Kidney (tissue), 14 donors: ENCODE data around the gene WIPF1. TPM values are rescaled to one million over a fixed set of nuclear protein-coding genes. Genes with fewer than 3 reads are reported as not detected.

Source experiments
- DNase-seq, 5 donors: peaks; one replicate each; pipeline ENCODE4 v3.0.0-alpha.2; 2013 to 2020
- FAIRE-seq: peaks from 2 replicates; lab custom pipeline; 2012; peaks lifted over from hg19 to GRCh38; lab: Jason Lieb, UNC
- H3K27ac ChIP-seq, 2 donors: one replicate each; pipeline ENCODE4 v1.7.0; 2013; ENCODE audit warnings: low read depth in 2 of 2, low read length in 2 of 2, inconsistent platforms in 1 of 2
- H3K27me3 ChIP-seq: one replicate; pipeline ENCODE4 v1.7.1; 2013; ENCODE audit warnings: low read length, inconsistent platforms; ENCODE audit not compliant: control insufficient read depth, insufficient read depth
- H3K36me3 ChIP-seq, 3 donors: one replicate each; pipeline versions ENCODE4 v1.7.0 to v1.7.1; 2013; ENCODE audit warnings: low read length in 3 of 3, control low read depth in 1 of 3, inconsistent platforms in 1 of 3; ENCODE audit not compliant: insufficient read depth in 3 of 3, control insufficient read depth in 2 of 3
- H3K4me1 ChIP-seq, 3 donors: one replicate each; pipeline versions ENCODE4 v1.7.0 to v1.7.1; 2013; ENCODE audit warnings: low read length in 3 of 3, inconsistent platforms in 1 of 3, low read depth in 1 of 3; ENCODE audit not compliant: control insufficient read depth in 2 of 3, insufficient read depth in 2 of 3
- H3K4me3 ChIP-seq, 3 donors: one replicate each; pipeline versions ENCODE4 v1.7.0 to v1.8.1; 2013; ENCODE audit warnings: low read length in 3 of 3, control low read depth in 1 of 3, inconsistent platforms in 1 of 3
- H3K9ac ChIP-seq, 3 donors: one replicate each; pipeline versions ENCODE4 v1.7.0 to v1.7.1; 2013; ENCODE audit warnings: low read length in 3 of 3, control low read depth in 1 of 3, inconsistent platforms in 1 of 3
- H3K9me3 ChIP-seq, 3 donors: one replicate each; pipeline versions ENCODE4 v1.7.0 to v1.7.1; 2013; ENCODE audit warnings: low read length in 3 of 3, control low read depth in 1 of 3, inconsistent platforms in 1 of 3; ENCODE audit not compliant: control insufficient read depth in 2 of 3, insufficient read depth in 1 of 3
- intact Hi-C: fragments of 100-400 bp; cut with DNase I; formaldehyde crosslinking; loops from one replicate; pipeline ENCODE4 v1.11.1; 2022
- polyA plus RNA-seq: library from polyadenylated mRNA; stranded (reverse); fragments of 350-450 nt; fragmentation: Illumina TruSeq; extraction: RNeasy Lipid Tissue Mini Kit (QIAGEN cat#74804); gene quantifications from one replicate; pipeline ENCODE4 v1.2.3, GENCODE V29; 2014; ENCODE audit warnings: low read depth, low replicate concordance; ENCODE audit not compliant: insufficient read depth
- total RNA-seq: library from RNA; stranded (reverse); fragmentation: NEBNext Ultra II Directional; extraction: Animal tissue kit (Norgen Biotek cat#: 25700); gene quantifications from one replicate; pipeline ENCODE4 v1.2.1, GENCODE V29; 2021
- TF ChIP-seq, protein P1 (sequence below): IDR thresholded peaks from 3 replicates; pipeline ENCODE4 v1.5.1; 2012; ENCODE audit warnings: mild to moderate bottlenecking, moderate library complexity, borderline replicate concordance; ENCODE audit not compliant: insufficient read depth; ENCODE audit errors: extremely low read depth
- donor health status: control.
- donor health status: control.
- donor health status: control.
- donor health status: control.
- donor health status: control.
- donor health status: DM: yes; HTN: yes; CAD: no.
- donor health status: Normal renal cell carcinoma (clear cell type).

WIPF1 gene
- total and polyA plus RNA-seq, 2 donors from 2014 or later, result 11.7 to 55.0 TPM

DNA sequence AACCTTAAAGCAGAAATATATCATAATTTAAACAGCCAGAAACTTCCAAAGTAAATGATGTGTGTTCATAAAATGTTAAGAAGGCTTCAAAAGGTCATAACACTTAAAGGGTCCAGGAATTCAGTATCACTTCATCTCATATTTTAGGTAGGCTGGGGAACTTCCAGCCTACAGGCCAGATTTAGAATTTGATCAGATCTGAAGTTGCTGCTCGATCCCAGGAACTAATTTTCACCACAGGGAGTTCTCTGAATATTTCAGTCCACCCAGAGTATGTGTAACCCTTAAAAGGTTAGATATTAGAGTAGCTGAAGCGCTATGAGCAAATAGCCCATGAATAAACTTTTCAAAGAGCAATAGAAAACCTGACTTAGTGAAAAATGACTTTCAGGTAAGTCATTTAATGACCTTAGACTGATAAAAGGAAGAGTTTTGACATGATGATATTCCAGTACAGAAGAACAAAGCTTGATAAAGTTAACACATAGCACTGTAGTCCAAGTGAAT, 1.7 kb downstream of the WIPF1 start:
- FAIRE-seq (no peak), DNase-seq (no peak)
- TF ChIP-seq, protein P1, sequence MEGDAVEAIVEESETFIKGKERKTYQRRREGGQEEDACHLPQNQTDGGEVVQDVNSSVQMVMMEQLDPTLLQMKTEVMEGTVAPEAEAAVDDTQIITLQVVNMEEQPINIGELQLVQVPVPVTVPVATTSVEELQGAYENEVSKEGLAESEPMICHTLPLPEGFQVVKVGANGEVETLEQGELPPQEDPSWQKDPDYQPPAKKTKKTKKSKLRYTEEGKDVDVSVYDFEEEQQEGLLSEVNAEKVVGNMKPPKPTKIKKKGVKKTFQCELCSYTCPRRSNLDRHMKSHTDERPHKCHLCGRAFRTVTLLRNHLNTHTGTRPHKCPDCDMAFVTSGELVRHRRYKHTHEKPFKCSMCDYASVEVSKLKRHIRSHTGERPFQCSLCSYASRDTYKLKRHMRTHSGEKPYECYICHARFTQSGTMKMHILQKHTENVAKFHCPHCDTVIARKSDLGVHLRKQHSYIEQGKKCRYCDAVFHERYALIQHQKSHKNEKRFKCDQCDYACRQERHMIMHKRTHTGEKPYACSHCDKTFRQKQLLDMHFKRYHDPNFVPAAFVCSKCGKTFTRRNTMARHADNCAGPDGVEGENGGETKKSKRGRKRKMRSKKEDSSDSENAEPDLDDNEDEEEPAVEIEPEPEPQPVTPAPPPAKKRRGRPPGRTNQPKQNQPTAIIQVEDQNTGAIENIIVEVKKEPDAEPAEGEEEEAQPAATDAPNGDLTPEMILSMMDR, result no peak
- Histone ChIP-seq H3K4me3 (no peak overlapping the region), H3K27ac (peak overlapping the region in 1 of 2 donors; percentile 5), H3K36me3 (no peaks in the 10 kb centered on the region), H3K9ac (no peak overlapping the region), H3K27me3 (no peaks in the 10 kb centered on the region), H3K4me1 (no peaks in the 10 kb centered on the region), H3K9me3 (no peaks in the 10 kb centered on the region)
- intact Hi-C loops, result no loop called here

DNA sequence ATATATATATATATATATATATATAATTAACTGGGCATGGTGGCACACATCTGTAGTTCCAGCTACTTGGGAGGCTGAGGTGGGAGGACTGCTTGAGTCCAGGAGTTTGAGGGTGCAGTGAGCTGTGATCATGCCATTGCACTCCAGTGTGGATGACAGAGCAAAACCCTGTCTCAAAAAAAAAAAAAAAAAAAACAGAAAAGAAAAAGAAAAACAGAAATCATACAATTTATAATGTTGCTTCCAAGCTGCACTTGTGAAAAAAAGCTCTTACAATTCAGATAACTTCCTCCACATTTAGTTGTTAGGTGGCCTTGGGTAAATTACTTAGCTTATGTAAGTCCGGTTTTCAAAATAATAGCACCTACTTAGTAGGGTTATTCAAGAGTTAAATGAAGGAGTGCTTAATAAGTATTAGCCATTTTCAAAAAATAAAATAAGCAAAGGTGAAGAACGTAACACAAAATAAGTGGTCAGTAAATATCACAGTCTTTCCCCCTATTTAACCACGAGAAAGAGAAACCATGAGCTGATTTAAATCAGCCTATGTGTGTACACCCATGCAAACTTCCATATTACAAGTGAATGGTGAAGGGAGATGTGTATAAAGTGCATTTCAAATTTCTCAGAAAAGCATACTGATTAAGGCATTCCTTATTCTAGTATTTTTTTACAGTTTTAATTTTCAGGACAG, 2.3 kb downstream of the WIPF1 start:
- intact Hi-C loops, result no loop called here
- H3K36me3 ChIP-seq, result no peaks in the 10 kb centered on the region
- H3K27ac ChIP-seq, result no peak overlapping the region
- no peak for DNase-seq
- H3K27me3 ChIP-seq, result no peaks in the 10 kb centered on the region
- FAIRE-seq, result no peak
- no peaks in the 10 kb centered on the region for H3K4me1 ChIP-seq
- TF ChIP-seq, protein P1, result no peak
- H3K4me3 ChIP-seq, result no peak overlapping the region
- H3K9ac ChIP-seq, result no peak overlapping the region
- H3K9me3 ChIP-seq, result no peaks in the 10 kb centered on the region

DNA sequence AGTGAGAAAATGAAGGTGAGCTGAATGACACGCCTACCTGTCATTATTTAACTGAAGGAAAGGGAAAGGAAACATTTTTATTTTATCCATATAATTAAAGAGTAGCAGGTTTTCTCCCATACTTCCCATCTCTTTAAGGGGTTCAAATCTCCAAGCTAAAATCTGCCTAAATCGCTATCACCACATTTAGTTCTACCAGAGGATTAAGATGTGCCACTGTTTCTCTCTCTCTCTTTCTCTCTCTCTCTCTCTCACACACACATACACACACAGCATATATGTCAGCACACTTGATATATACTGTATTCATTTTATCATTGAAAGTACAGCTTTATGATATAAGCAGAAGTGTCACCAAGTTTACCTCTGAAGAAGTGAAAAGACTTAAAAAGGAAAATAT, 3.1 kb downstream of the WIPF1 start:
- H3K36me3 ChIP-seq, result no peaks in the 10 kb centered on the region
- no peaks in the 10 kb centered on the region for H3K27me3 ChIP-seq
- H3K9me3 ChIP-seq, result no peaks in the 10 kb centered on the region
- TF ChIP-seq, protein P1, result no peak
- no peak overlapping the region for H3K9ac ChIP-seq
- H3K4me1 ChIP-seq, result no peaks in the 10 kb centered on the region
- DNase-seq, result no peak
- intact Hi-C loops, result no loop called here
- H3K4me3 ChIP-seq, result no peak overlapping the region
- FAIRE-seq, result no peak
- no peak overlapping the region for H3K27ac ChIP-seq
